ENCODE results near the gene SLC22A14. TPM values are rescaled to one million over a fixed set of nuclear protein-coding genes. Genes with fewer than 3 reads are reported as not detected.
"Not testable (repeated sequence)": the region's sequence is repeated elsewhere in the genome, so short reads cannot be mapped to it uniquely, and the experiment has no call there.

Gene SLC22A14
- under 1 TPM in 1 of 4 donors, not detected in 3; 0.31 TPM for total RNA-seq

DNA sequence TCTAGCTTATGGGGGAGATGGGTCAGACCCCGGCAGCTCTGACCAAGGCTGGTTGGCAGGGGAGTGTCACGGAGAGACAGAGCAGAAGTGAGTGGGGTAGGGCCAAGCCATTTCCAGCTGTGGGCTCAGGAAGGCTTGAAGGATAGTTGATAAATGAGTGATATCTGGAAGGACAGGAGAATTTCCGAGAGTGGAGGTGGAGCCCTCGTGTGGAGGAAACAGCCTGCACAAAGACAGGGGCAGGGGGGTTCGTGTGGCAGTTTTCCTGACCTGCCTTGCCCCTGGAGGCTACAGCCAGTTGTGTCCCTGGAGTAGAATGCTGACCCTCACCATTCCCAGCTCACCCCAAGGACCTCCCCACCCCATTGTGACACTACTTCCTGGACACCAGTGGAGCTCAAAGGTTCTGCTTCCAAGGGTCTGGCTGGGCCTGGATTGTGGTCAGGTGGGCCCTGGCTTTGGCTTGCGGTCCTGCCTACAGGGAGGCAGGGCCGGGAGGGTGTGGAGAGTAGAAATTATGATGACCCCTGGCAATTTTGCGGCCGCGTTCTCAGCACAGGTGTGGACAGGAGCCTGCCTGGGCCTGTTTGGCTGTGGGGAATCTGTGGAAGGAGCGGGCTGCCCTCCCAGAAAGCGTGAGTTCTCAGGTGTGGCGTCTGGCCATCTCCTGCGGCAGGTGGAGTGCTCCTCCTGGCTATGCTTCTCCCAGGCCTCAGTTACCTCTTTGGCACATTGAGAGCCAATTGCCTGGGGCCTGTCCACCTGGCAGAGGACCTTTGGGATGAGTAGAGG lies at the start of gene SLC22A14:
Gene SLC22A14, plus strand, starts transcription at position 400 of the 792 bp plus-strand sequence. CDS start 23,733 bp downstream, outside the sequence.
- no peaks in the 10 kb centered on the region for H3K27me3 ChIP-seq
- H3K4me3 ChIP-seq: no peak within 1 kb of the TSS
- no peaks in the 10 kb centered on the region for H3K4me1 ChIP-seq
- intact Hi-C loops (cut with DNase I; ENCODE audit: low total_unique reads): no loop called here
- no peak for DNase-seq
- ATAC-seq: no peak
- in situ Hi-C loops (cut with MboI; ENCODE audit: low sequenced_read_pairs in 4 of 4): no loop called here
- peaks cover 0 to 4% of the 10 kb centered on the region in 2 donors for H3K36me3 ChIP-seq
- no peak within 1 kb of the TSS for H3K27ac ChIP-seq
- no peaks in the 10 kb centered on the region for H3K9me3 ChIP-seq
- no peak for TF ChIP-seq CTCF (IDR thresholded peaks at IDR 0.05 in 4 of 5, conservative IDR thresholded peaks at IDR 0.05 in 1 of 5)
- TF ChIP-seq POLR2A (IDR thresholded peaks at IDR 0.05): no peak

GRCh38 chr3:38232701-38233100 lies 49.4 kb upstream of the SLC22A14 start:
- in situ Hi-C loops (cut with MboI; ENCODE audit: low sequenced_read_pairs in 4 of 4): no loop called here

DNA sequence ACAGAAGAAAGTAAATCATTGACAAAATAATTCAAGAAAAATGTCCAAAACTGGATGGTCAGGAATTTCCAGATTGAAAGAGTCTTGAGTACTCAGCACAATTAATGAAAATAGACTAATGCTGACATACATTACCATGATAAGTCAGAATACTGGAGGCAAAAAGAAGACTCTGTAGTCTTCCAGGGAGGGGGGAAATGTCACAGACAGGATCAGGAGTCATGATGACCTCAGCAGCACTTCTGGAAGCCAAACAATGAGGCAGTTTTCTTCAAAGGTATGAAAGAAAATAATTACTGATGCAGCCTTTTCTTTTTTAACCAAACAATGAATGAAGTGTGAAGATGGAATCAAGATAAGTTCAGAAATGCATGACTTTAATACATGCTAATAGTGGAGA lies 46.6 kb upstream of the SLC22A14 start:
- peaks cover 0 to 65% of the 10 kb centered on the region in 2 donors for H3K36me3 ChIP-seq
- H3K27me3 ChIP-seq: no peaks in the 10 kb centered on the region
- no peak overlapping the region for H3K4me3 ChIP-seq
- DNase-seq (no peak), ATAC-seq (no peak)
- H3K9me3 ChIP-seq: no peaks in the 10 kb centered on the region
- in situ Hi-C loops (cut with MboI; ENCODE audit: low sequenced_read_pairs in 4 of 4) (no loop called here), intact Hi-C loops (cut with DNase I; ENCODE audit: low total_unique reads) (no loop called here)
- no peaks in the 10 kb centered on the region for H3K4me1 ChIP-seq
- H3K27ac ChIP-seq: no peak overlapping the region
- TF ChIP-seq POLR2A (IDR thresholded peaks at IDR 0.05) (no peak), CTCF (IDR thresholded peaks at IDR 0.05 in 4 of 5, conservative IDR thresholded peaks at IDR 0.05 in 1 of 5) (no peak)

More at GRCh38 chr3:38232701-38233100, 49.4 kb upstream of the SLC22A14 start:
- ATAC-seq: no peak
- Histone ChIP-seq H3K27ac (no peak overlapping the region), H3K9me3 (no peaks in the 10 kb centered on the region), H3K4me1 (no peaks in the 10 kb centered on the region), H3K36me3 (peaks cover 0 to 50% of the 10 kb centered on the region in 2 donors), H3K27me3 (no peaks in the 10 kb centered on the region), H3K4me3 (no peak overlapping the region)
- no peak for DNase-seq
- intact Hi-C loops (cut with DNase I; ENCODE audit: low total_unique reads): no loop called here
- TF ChIP-seq CTCF (IDR thresholded peaks at IDR 0.05 in 4 of 5, conservative IDR thresholded peaks at IDR 0.05 in 1 of 5): no peak
- no peak for TF ChIP-seq POLR2A (IDR thresholded peaks at IDR 0.05)

GRCh38 chr3:38238416-38239008 lies 43.6 kb upstream of the SLC22A14 start:
- Histone ChIP-seq H3K27ac (no peak overlapping the region), H3K36me3 (peaks cover 0 to 55% of the 10 kb centered on the region in 2 donors), H3K4me3 (no peak overlapping the region), H3K9me3 (no peaks in the 10 kb centered on the region), H3K4me1 (no peaks in the 10 kb centered on the region), H3K27me3 (no peaks in the 10 kb centered on the region)
- intact Hi-C loops (cut with DNase I; ENCODE audit: low total_unique reads) (no loop called here), in situ Hi-C loops (cut with MboI; ENCODE audit: low sequenced_read_pairs in 4 of 4) (no loop called here)
- no peak for TF ChIP-seq POLR2A (IDR thresholded peaks at IDR 0.05)
- no peak for TF ChIP-seq CTCF (IDR thresholded peaks at IDR 0.05 in 4 of 5, conservative IDR thresholded peaks at IDR 0.05 in 1 of 5)
- ATAC-seq (no peak), DNase-seq (no peak)

DNA sequence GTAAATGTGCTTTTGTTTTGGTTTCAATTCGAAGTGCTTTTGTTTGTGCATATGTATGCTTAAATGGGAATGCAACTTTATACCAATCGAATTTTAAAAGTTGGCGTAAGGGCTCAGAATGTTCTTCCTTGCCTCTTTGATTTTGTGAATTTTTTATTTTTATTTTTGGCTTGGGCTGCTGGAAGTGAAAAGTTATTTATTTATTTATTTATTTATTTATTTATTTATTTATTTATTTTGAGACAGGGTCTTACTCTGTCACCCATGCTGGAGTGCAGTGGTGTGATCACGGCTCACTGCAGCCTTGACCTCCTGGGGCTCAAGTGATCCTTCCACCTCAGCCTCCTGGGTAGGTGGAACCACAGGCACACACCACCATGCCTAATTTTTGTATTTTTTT lies 39.3 kb upstream of the SLC22A14 start:
- H3K27me3 ChIP-seq; in situ Hi-C loops (cut with MboI; ENCODE audit: low sequenced_read_pairs in 4 of 4); ATAC-seq; H3K9me3 ChIP-seq; H3K4me3 ChIP-seq; H3K4me1 ChIP-seq; H3K27ac ChIP-seq; DNase-seq; intact Hi-C loops (cut with DNase I; ENCODE audit: low total_unique reads): not testable (repeated sequence)
- peaks cover 0 to 20% of the 10 kb centered on the region in 2 donors for H3K36me3 ChIP-seq

All from gastrocnemius medialis (tissue), 4 donors.